NOMO-1 treated with DMSO at 0.1 percent for 48 hours (cell line): Measurements from ENCODE around the gene DTX1.

Source experiments
- DNase-seq: peaks from one replicate; lab custom pipeline; 2025; ENCODE audit not compliant: unreplicated experiment; lab: John Stamatoyannopoulos, UW

Gene DTX1

DNA sequence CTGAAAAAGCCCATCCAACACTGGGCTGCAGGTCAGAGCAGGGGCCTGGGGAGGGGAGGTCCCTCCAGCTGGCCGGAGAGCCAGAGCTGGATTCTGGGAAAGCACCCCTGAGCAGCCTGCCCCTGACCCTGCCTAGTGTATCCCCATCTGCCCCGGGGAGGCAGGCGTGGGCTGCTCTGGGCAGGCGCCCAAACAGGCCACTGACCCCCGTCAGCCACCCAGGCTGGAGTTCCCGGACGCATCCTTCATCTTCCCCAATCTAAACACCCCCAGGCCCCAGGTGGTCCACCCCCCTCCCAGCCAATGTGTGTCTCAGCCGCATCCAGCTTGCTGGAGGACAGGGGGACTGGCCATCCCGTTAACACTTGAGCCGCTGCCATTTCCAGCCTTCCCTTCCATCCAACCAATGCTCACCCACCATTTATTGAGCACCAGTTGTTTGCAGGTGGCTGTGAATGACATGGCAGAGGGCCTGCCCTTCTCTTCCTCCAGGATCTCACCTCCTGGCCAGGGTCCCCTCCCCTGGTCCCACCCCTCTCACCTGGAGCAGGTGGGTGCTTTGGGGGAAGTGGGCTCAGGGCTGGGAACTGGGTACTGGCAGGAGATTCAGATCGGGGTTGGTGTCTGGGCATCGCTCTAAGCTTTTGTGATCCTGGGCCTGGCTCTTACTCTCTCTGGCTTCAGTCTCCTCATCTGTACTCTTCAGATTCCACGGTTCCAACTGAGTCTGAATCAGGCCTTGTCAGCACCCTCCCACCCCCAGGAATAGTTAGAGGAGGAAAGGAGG lies 743 bp upstream of the DTX1 start:
- no peak for DNase-seq

DNA sequence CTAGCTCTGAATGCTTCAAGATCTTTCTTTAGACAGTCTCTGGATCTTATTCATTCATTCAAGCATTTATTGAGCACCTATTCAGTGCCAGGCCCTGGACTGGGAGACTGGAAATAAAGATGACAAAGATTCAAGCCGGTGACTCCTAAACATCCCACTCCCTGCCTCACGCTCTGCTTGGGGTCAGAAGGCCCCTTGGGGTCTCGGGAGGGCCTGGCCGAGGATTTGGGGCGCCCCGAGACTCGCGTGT lies 224 bp upstream of the DTX1 start:
- no peak for DNase-seq

GRCh38 chr12:113057565-113058485 lies 1.3 kb downstream of the DTX1 start:
- DNase-seq: no peak

DNA sequence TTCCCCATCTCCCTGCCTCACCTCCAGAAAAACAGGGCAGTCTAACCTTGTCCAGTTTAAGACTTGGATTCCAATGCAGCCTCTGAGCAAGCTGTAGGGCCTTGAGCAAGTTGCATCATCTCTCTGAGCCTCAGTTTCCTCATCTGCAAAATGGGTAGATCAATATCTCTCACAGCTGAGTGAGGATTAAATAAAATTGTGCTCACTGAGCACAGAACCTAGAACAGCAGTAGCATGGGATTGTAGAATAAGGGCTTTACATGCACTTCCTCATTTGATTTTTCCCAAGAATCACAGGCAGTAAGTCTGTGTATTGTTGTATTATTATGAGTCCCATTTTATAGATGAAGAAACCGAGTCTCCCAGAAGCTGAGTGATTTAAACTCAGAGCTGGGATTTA lies 2.0 kb downstream of the DTX1 start:
- no peak for DNase-seq

DNA sequence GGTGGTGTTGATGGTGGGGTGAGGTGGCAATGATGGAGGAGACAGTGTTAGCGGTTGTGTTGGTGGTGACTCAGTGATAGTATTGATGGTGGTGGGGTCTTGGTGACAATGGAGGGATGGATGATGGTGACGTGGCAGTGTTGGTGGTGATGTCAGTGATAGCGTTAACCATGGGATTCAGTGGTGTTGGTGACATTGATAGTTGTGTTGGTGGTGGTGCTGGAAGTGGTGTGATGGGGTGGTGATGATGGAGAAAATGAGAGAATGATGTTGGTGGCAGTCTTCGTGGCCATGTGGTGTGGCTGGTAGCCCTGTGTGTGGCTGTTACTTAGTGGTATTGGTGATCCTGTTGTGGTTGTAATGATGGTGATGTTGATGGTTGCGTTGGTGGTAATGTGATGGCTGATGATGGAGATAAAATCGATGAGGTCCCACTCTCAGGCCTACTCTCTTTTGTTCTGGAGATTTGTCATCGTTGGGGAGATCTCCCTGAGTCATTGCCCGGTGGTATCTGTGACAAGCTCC lies 2.6 kb downstream of the DTX1 start:
- no peak for DNase-seq

- no peak for DNase-seq
Observed at GRCh38 chr12:113060336-113060960, 3.9 kb downstream of the DTX1 start.

DNA sequence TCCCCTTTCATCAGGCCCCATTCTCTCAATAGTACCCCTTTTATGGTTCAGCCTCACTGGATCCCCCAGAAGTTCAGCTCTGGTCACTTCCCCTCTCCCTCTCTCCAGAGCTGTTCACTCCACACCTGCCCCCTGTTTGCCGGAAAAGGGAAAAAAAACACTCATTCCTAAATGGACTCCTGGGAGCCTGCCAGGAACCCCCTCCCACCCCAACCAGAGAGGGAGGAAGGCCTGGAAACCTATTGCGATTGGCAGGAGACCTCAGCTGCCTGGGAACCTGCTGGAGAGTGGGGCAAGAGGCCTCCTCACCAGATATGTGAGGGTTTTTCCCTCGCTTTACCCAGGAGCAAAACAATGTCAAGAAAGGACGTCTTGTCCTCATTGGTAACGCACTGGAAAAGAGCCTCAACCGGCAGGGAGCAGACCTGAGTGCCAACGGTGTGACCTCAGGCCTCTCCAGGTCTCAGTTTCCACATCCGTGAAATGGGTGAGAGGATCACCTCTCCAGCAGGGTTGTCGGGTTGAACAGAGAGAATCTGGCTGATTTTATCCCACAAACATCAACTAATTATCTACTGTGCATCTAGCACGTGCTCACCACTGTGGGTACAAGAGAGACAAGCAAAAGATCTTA lies 4.6 kb downstream of the DTX1 start:
- DNase-seq: no peak

DNA sequence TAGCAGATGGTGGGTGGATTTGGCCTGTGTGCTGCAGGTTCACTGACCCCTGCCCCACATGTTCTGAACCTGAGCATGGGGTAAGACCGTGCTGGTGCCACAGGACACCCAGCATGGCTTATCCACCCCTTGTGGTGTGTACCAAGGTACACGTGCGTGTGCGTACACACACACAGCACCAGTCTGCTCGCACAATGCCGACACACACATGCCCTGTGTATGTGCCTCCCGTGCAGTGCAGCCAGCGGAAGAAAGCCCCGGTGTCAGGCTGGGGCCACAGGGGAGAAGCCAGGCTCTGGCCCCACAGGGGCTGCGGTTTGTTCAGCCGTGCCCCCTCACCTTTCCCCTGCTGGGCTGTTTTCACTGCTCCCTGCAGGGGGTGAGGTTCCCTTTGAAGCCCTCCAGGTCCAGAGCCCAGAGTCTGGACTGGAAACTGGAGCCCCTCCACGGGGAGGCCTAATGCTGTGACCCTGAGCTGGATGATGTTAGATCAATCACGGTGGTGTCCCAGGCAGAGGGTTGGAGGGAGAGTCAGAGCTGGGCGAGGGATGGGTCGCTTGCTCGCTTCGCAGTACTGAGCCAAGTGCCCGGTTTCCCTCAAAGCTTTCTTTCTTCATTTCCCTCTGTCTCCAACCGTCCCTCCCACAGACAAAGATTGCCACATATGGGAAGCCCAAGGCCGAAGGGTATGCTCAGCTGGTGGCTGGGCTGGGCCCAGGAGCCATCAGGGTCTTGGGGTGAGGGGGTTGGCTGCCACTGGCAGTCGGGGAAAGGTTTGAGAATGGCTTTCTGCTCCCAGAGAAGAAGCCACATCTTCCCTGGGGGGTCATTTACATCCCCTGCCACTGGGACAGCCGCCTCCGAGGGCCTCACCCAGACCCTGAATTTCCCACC lies 6.2 kb downstream of the DTX1 start:
- DNase-seq: no peak

DNA sequence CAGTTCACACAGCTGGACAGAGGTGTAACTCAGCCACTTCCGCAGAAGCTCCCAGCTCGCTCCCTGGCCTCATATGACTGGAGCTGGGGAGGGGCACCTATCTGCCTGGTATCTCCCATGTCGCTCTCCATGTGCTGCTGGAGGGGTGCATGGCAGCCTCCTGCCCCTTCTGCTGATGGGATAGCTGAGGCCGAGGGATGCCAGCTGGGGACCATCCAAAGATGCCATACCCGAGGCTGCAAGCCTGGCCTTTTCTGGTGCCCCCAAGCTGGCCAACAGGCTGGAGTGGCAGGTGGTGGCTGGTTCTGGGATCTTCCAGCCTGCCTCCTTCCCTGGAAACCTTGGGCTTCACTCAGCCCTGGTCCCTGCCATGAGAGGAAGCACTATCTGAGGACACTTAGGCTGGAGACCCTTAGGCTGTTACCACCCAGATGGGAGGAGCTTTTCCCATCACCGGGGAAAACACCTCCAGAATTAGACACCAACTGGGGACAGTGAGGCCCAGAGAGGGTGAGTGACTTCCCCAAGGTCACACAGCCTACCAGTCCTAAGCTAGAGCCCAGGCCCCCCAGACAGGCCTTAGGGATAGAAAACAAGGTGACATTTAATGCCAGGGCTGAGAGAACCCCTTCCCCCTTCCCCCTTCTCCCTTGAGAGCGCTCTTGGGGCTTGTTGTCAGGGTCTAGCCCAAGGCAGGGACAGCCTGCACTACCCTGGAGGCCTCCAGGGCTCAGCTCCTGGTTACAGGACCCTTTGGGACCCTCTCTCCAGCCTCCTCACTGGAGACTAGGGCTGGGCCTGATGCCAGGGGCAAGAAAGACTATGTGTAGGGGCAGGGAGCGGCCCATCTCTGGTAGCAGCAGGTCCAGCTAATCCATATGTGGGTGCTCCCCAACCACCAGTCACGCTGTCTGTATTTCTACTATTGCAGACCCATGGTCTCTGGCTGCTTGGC lies 7.1 kb downstream of the DTX1 start:
- DNase-seq: no peak

DNA sequence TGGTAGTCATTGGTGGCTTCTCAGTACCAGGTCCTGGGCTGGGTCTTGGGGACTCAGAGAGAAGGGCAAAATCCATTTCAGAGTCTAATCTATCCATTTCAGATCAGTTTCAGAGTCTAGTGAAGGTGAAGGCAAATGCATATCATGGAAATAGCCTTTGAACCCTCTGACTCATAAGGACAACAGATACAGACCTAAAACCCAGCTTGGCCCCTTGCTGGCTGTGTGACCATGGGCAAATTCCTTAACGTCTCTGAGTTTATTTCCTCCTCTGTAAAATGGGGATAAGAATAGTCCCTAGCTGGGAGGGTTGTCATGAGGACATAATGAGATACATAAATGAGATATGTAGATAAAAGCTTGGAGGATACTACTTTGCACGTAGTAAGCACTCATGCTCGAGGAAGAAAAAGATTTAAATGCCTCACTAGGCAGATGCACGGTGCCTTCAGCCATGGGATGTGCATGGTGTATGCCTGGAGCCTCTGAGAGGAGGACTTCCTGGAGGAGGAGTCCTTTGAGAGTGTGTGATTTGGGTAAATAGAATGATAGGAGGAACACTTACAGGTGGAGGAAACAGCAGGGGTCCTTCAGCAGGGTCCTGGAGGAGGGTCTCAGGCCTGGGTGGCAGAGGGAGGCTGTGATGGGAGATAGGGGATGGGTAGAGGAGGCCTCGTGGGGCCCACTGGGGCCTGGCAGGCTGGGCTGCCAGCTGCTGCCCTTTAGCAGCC lies 8.0 kb downstream of the DTX1 start:
- DNase-seq: no peak

DNA sequence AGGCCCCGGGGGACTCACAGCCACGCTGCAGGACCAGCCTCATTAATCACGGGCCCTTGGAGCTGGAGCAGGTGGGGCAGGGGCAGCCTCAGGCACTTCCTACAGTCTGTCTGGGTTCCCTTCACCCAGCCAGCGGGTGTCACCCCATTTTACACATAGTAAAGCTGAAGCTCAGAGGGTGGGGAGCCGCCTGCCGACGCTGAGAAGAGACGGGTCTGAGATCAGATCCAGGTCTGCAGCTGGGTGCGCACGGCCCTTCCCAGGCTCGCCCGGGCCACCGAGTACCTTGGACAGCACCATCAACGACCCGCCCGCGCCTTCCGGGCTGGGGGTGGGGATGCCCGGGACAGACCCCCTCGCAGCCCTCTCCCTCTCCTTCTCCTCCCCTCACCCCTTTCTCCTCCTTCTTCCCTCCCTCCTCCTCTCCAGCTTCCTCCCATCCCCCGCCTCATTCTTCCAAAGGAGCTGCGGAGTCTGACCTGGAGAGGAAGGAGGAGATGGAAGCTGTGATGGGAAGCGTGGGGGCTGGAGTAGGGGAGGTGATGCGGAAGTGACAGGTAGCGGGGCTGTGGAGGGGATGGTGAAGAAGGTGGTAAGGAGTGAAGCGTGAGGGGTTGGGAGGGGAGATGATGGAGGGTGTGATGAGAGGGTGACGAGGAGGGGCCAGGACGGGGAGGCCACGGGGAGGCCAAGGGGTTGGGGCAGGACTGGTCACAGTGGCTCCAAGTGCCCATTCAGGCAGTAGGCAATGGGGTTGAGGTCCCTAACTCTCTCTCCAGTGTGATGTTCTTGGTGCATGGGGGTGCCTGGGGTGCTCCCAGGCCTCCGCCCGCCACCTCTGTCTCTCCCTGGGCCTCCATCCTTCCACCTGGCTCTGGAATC lies 8.8 kb downstream of the DTX1 start:
- DNase-seq: no peak

DNA sequence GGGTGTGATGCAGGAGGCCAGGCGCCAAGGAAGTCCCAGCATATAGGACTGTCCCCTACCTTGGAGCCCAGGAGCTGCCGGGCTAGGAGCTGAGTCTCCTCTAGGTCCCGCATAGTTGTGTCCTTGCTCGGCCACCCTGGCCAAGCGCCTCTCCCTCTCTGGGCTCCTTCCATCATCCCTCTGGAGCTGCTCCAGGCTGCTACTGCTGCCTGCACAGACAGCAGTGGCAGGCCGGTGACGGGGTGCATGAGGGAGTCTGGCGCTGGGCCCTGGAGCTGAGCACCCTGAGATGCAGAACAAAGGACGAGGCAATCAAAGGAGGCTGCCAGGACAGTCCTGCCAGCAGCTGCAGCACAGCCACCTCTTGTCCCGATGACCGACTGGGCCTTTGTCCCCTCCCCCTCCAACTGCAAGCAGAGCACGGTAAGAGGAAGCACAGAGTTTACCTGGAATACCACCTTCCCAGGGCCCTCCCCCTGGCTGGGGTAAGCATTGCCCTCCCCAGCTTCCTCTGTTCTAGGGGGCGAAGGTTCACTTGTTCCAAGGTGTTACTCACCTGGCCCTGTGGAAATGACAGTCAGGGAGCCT lies 10.4 kb downstream of the DTX1 start:
- DNase-seq: no peak

GRCh38 chr12:113067987-113068935 lies 11.7 kb downstream of the DTX1 start:
- DNase-seq: no peak

DNA sequence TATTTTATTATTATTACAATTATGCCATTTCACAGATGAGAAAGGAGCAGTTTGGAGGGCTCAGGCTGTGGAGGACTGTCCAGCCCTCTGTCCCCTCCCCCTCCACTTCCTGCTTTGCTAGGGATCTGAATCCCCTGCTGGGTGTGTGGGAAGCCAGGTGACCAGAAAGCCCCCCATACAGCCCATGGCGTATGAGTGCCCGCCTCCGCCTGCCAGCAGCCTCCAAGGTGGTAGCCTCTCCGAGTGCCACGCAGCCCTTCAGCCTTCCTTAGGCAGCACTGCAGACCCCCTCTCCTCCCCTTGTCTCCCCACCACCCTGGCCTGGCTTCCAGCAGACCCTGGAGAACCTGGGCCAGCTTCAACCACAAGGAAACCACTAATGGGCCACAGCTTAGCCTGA lies 12.6 kb downstream of the DTX1 start:
- no peak for DNase-seq

- no peak for DNase-seq
Observed at GRCh38 chr12:113069751-113070116, 13.2 kb downstream of the DTX1 start.
